ENCODE data around the gene MSMO1.
"Not testable (repeated sequence)": the region's sequence is repeated elsewhere in the genome, so short reads cannot be mapped to it uniquely, and the experiment has no call there.

The MSMO1 gene

GRCh38 chr4:165325732-165326512 lies 1.5 kb upstream of the MSMO1 start:
- DNase-seq, result peak; percentile 31

DNA sequence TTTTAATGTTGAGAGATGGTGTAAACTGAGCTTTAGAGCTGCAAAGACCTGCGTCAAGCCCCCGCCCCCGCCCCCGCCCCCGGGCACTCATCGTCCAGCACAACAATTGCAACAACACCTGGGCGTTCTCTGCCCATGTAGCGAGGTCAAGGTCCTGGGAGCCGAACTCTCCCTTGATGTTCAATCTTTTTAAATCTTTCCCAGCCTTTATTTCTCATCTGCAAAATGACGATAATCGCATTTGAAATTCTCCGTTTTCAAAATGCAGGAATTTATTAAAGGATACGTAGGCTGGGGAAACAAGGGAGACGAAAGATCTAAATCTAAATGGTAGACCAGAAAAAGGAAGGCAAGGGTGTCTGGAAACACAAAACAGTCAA lies 648 bp upstream of the MSMO1 start:
- peak; percentile 38 for DNase-seq

DNA sequence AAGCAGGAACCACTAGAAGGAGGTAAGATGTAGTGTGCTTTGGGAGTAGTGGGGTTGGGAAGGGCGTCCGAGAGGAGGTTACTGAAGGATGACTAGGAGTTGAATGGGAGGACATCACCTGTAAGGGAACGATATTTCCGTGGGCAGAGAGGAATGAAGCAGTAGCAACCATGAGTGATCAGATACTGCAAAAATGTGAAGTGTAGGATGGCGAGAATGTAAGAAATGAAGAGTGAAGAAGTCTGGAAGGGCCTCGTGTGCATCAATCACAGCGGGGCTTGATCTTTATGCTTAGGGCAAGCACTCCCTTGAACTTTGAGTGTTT lies 594 bp downstream of the MSMO1 start:
- DNase-seq, result no peak

DNA sequence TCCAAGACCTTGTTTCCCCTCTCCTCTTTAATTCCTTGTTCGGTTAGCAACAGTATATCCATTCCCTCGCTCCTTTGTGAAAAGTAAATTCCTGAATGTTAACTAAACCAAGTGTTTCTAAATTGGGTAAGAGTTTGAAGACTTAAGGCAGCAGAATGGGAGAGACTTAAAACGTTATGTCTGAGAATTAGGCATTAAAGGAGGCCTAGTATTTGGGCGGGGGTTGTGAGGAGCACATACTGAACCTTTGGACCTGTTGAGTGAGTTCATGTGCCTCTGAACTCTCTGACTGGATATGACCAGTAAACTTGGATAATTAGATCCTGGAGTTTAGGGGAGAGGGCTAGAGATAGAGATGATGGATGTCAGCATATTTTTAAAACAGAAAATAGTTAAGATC lies 1.2 kb downstream of the MSMO1 start:
- DNase-seq, result no peak

- DNase-seq, result no peak
These were observed 2.6 kb downstream of the MSMO1 start for GRCh38 chr4:165330071-165330470.

GRCh38 chr4:165330666-165331065 lies 3.2 kb downstream of the MSMO1 start:
- no peak for DNase-seq

DNA sequence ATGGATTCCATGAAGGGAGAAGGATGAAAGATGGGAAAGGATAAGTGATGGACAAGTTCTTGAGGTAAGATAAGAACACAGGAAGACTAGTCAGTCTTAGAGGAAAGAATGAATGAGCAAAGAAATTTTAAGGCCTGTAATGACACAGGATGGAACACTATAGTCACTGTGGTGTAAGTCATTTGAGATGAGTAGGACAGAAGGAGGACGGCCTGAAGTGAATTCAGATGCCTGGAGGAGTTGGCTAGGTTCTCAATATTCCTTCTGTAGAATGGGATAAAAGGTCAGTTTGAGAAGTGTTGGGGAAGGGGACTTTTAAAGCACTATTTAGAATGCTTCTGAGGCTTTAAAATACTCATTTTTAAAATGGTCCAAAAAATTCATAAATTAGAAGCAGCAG lies 3.9 kb downstream of the MSMO1 start:
- no peak for DNase-seq

- no peak for DNase-seq
These were observed 4.4 kb downstream of the MSMO1 start for GRCh38 chr4:165331823-165332222.

DNA sequence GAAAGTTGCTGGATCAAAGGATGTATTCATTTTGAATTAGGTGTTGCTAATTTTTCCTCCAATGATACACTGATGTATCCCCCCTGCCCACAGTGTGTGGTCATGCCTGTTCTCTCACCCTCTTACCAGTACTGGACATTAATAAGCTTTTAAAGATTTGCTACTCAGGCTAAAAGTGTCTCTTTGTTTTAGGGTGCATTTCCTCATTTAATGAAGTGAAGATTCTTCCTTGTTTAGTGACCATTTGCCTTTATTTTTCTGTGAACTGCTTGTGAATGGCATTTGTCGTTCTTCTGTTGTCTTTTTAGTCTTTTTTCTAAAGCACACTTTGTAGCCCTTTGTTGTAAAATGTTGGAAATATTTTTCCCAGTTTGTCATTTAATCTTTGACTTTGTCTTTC lies 5.0 kb downstream of the MSMO1 start:
- no peak for DNase-seq

GRCh38 chr4:165335163-165335703 lies 7.8 kb downstream of the MSMO1 start:
- no peak for DNase-seq

GRCh38 chr4:165336743-165337142 lies 9.3 kb downstream of the MSMO1 start:
- no peak for DNase-seq

- DNase-seq, result not testable (repeated sequence)
These were observed 14.9 kb downstream of the MSMO1 start for GRCh38 chr4:165342340-165342739.

GRCh38 chr4:165343353-165344191 lies 16.1 kb downstream of the MSMO1 start:
- no peak for DNase-seq

GRCh38 chr4:165345666-165346417 lies 18.4 kb downstream of the MSMO1 start:
- DNase-seq, result no peak

- DNase-seq, result no peak
These were observed 20.4 kb downstream of the MSMO1 start for GRCh38 chr4:165347647-165348569.

DNA sequence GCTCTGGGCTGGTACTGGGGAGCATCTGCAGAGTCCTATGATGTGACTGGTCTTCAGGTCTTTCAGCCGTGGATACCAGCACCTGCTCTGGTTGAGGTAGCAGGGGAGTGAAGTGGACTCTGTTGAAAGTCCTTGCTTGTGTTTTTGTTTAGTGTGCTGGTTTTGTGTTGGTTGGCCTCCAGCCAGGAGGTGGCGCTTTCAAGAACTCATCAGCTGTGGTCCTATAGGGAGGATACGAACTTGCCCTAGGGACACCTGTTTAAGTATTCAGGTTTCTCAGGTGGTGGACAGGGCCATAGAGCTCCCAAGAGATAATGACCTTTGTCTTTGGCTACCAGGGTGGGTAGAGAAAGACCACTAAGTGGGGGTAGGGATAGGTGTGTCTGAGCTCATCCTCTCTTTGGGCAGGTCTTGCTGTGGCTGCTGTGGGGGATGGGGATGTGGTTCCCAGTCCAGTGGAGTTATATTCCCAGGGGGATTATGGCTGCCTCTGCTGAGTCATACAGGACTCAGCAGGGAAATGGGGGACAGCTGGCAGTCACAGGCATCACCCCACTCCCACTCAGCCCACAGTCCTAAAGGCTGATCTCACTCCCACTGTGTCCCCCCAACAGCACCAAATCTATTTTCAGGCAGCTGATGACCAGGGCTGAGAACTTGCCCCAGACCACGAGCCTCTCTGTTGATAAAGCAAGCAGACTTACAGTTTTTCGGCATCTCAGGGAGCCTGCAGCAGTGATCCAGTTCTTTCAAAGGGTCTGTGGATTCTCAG lies 24.1 kb downstream of the MSMO1 start:
- no peak for DNase-seq

DNA sequence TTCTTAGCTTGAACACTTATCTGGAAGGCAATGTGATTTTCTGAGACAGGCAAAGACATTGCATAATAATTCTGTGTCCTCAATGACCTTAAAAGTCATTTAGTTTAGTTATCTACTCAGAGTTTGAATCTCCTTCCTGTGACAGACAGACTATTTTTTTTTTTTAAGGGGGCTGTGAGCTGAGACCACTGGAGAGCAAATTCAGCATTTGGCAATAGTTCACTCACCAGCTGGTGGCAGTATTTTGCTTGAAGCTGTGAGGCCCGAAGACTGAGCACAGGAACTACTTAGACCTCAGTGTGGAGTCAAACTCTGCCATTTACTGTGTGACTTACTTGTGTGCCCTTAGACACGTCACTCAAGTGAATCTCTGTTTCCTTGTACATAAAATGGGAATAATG lies 28.4 kb downstream of the MSMO1 start:
- DNase-seq, result no peak

GRCh38 chr4:165359506-165359905 lies 32.0 kb downstream of the MSMO1 start:
- DNase-seq, result no peak

DNA sequence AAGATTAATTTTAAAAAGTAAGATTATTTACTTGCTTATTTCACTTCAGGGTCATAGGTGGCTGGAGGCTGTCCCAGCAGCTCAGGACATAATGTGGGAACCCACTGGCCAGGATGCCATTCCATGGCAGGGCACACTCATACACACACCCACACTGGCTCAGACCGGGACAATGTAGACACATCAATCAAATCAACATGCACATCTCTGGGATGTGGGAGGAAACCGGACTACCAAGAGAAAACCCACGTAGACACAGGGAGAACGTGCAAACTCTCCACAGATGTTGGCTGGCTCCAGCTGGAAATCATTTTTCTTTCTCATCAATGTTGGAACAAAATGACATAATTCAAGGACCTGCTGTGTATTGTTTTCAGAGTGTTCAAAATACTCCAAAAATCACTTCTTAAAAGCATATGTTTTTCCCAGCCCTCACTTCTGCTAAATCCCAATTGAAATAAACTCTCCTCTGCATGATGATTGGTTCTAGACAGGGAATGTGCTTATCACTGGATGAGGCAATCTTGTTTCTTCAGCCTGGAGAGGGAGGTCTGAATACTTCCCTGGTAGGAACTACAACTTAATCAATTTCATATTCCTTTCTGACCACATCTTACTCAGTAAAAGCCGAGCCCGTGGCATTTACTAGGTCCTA lies 32.7 kb downstream of the MSMO1 start:
- no peak for DNase-seq

DNA sequence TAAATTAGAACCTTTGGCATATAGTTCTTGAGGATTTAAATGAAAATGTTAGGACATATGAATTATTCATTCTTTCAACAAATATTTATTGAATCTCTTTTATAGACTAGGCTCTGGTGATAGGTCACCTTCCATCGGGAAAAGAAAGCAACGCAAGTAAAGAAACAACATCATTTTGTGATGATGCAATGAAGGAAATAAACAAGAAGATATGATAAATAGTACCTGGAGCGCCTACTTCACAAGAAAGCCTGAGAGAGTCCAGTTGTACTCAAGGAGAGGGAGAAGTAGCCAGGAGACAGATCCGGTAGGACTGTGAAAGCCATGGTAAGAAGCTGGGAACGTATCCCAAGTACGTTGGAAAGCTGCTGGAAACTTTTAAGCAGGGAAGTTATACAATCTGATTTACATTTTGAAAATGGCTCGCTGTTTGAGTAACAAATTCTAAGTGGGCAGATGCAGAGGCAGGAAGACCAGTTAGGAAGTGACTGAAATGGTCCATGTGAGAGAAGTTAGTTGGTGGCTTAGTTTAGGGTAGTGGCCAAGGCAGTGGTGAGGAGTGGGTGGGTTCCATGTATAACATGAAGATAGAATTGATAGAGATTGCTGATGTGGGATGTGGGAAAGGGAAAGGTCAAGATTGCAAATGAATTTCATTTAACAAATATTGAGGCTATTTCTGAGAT lies 33.7 kb downstream of the MSMO1 start:
- no peak for DNase-seq
